Left lung (tissue), 10 donors: ENCODE measurements around the gene RERG. TPM values are rescaled to one million over a fixed set of nuclear protein-coding genes. Genes with fewer than 3 reads are reported as not detected.

Source experiments
- ATAC-seq: fragments of 200-7000 bp; cut with Tn5 transposase; one replicate; pipeline ENCODE4 v1.9.1; 2020; ENCODE audit warnings: moderate library complexity
- DNase-seq, 4 donors: peaks; one replicate each; pipeline ENCODE4 v3.0.0-alpha.2; 2013 to 2020
- H3K27ac ChIP-seq, 2 donors: fragments of 200-600 bp; sonication (generic) in 1 of 2; one replicate each; pipeline versions ENCODE4 v1.5.0 to v1.8.0; 2020 to 2021
- H3K27me3 ChIP-seq, 2 donors: fragments of 200-600 bp; sonication (generic) in 1 of 2; one replicate each; pipeline versions ENCODE4 v1.5.0 to v1.8.0; 2020 to 2021
- H3K36me3 ChIP-seq, 2 donors: fragments of 200-600 bp; sonication (generic) in 1 of 2; one replicate each; pipeline versions ENCODE4 v1.5.0 to v1.8.0; 2020 to 2021
- H3K4me1 ChIP-seq, 2 donors: fragments of 200-600 bp; one replicate each; pipeline ENCODE4 v1.8.0; 2021
- H3K4me3 ChIP-seq, 2 donors: fragments of 200-600 bp; sonication (generic) in 1 of 2; one replicate each; pipeline versions ENCODE4 v1.5.0 to v1.8.0; 2020 to 2021; ENCODE audit warnings: mild to moderate bottlenecking in 1 of 2
- H3K9me3 ChIP-seq, 2 donors: fragments of 200-600 bp; sonication (generic) in 1 of 2; one replicate each; pipeline versions ENCODE4 v1.5.0 to v1.8.0; 2020 to 2021
- intact Hi-C, 2 donors: fragments of 100-400 bp; cut with DNase I; formaldehyde crosslinking; loops; one replicate each; pipeline versions ENCODE4 v1.11.2 to v1.14.2; 2022
- polyA plus RNA-seq, 6 donors: library from polyadenylated mRNA; unstranded; fragments of 120-200 nt; gene quantifications; one replicate each; pipeline ENCODE4 v1.2.1, GENCODE V29; 2013; ENCODE audit not compliant: insufficient read length in 6 of 6
- total RNA-seq, 2 donors: library from RNA; stranded (reverse); fragmentation: NEBNext Ultra II Directional; extraction: Animal tissue kit (Norgen Biotek cat#: 25700); gene quantifications; one replicate each; pipeline ENCODE4 v1.2.1, GENCODE V29; 2021
- TF ChIP-seq, protein P1 (sequence below), 2 donors: fragments of 200-600 bp; sonication (generic) in 1 of 2; IDR thresholded peaks; one replicate each; pipeline versions ENCODE4 v1.5.0 to v1.8.0; 2021; ENCODE audit warnings: antibody characterized with exemption in 2 of 2
- donor health status: DM: no; HTN: yes; CAD: no.
- donor health status: DM: no; HTN: no; CAD: no.

The RERG gene
- total and polyA plus RNA-seq, 8 donors: 11.5 to 17.5 (median 14.4) TPM

DNA sequence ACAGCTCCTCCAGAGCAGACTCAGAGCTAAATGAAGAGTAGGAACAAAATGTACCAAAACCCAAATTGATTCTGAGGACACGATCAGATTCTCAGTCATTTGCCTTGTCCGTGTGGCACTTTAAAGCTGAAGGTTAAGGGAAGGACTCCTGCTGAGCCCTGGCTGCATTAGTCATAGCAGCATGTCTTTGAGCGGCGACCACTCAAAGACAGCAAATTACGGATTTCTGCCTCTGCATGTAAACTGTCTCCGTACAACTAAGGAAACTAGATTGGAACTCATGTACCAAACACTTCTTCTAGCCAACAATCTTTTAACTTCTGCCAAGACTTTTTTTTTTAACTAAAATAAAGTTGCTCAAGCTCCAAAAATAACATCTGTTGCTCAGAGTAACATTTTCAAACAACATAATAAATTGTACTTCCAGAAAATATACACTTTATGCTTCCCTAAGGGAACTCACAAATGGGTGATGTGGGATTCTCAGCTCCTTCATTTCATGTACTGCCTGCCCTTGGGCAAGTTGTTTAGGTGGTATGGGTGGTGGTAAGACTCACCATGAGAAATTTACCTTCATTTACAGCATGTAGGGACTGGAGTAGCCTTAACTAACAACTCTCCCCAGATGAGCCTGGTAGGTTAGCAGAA, 56.1 kb downstream of the RERG start:
- no peaks in the 10 kb centered on the region for H3K27me3 ChIP-seq
- no peak overlapping the region for H3K4me3 ChIP-seq
- H3K27ac ChIP-seq: peak overlapping the region; percentile 31 to 83
- TF ChIP-seq, protein P1, sequence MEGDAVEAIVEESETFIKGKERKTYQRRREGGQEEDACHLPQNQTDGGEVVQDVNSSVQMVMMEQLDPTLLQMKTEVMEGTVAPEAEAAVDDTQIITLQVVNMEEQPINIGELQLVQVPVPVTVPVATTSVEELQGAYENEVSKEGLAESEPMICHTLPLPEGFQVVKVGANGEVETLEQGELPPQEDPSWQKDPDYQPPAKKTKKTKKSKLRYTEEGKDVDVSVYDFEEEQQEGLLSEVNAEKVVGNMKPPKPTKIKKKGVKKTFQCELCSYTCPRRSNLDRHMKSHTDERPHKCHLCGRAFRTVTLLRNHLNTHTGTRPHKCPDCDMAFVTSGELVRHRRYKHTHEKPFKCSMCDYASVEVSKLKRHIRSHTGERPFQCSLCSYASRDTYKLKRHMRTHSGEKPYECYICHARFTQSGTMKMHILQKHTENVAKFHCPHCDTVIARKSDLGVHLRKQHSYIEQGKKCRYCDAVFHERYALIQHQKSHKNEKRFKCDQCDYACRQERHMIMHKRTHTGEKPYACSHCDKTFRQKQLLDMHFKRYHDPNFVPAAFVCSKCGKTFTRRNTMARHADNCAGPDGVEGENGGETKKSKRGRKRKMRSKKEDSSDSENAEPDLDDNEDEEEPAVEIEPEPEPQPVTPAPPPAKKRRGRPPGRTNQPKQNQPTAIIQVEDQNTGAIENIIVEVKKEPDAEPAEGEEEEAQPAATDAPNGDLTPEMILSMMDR (IDR thresholded peaks at IDR 0.05): no peak
- DNase-seq (peak in 2 of 4 donors; percentile 73 to 85), ATAC-seq (peak; percentile 72)
- no peaks in the 10 kb centered on the region for H3K9me3 ChIP-seq
- intact Hi-C loops: no loop called here
- no peaks in the 10 kb centered on the region for H3K36me3 ChIP-seq
- H3K4me1 ChIP-seq: peaks cover 0 to 9% of the 10 kb centered on the region in 2 donors

DNA sequence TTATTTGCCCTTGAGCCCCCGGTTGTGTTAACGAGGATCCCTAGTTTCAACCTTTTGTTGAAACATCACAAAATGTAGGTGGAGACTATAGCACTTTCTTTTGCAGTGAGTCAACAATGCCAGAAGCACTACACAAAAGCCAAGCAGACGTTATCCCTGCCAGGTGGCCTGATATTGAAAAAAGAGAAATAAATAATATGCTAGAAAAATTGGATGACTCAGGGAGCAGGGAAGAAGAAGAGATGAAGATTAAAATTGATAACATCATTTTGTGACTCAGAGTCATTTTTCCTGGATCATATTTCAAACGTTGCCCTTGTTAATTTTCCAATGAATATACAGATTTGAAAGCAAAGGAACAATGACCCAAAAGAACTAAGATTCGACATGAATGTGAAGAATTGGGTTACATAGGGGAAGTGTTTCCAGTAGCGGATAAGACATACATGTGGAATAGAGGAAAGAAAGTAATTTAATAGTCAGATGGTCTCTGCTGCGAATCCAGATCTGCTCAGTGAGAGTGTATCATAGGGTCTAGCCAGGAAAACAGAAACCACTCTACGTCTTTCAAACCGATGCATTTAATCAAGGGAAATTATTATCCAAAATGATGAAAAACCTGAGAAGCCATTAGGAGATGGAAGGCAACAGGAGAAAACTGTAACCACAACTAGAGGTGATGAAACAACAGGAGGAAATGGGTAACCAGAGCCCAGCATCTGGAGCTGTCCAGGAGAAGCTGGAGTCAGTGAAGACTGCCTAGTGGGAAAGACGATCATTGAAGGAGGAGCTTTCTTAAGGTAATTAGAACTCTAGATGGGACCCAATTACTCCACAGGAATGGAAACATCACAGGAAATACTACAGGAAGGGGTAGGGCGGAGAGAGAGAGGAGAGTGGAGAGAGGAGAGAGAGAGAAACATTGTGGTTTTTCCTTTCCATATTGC, 57.9 kb downstream of the RERG start:
- H3K4me3 ChIP-seq: no peak overlapping the region
- no peaks in the 10 kb centered on the region for H3K9me3 ChIP-seq
- H3K27ac ChIP-seq: peak overlapping the region in 1 of 2 donors; percentile 83
- no peaks in the 10 kb centered on the region for H3K27me3 ChIP-seq
- ATAC-seq (peak; percentile 22), DNase-seq (no peak)
- H3K4me1 ChIP-seq: peaks cover 0 to 9% of the 10 kb centered on the region in 2 donors
- intact Hi-C loops: no loop called here
- no peaks in the 10 kb centered on the region for H3K36me3 ChIP-seq
- TF ChIP-seq, protein P1 (IDR thresholded peaks at IDR 0.05): no peak

DNA sequence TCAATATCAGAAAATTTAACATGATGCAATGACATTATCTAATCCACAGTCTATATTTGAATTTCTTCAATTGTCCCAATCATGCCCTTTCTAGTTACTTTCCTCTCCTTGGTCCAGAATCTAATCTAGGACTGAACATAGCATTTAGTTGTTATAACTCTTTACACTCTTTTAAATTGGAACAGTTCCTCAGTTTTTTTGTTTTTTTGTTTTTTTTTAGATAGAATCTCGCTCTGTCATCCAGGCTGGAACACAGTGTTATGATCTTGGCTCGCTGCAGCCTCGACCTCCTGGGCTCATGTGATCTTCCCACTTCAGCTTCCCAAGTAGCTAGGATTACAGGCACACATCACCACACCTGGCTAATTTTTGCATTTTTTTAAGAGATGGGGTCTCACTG, 63.1 kb downstream of the RERG start:
- no peaks in the 10 kb centered on the region for H3K36me3 ChIP-seq
- no peak overlapping the region for H3K4me3 ChIP-seq
- no peak for DNase-seq
- H3K9me3 ChIP-seq: no peaks in the 10 kb centered on the region
- no peak for ATAC-seq
- TF ChIP-seq, protein P1 (IDR thresholded peaks at IDR 0.05): no peak
- intact Hi-C loops: no loop called here
- no peak overlapping the region for H3K27ac ChIP-seq
- H3K27me3 ChIP-seq: no peaks in the 10 kb centered on the region
- H3K4me1 ChIP-seq: peaks cover 0 to 2% of the 10 kb centered on the region in 2 donors

GRCh38 chr12:15157269-15157671, 63.9 kb downstream of the RERG start:
- Histone ChIP-seq H3K27me3 (no peaks in the 10 kb centered on the region), H3K4me3 (no peak overlapping the region), H3K27ac (peak overlapping the region in 1 of 2 donors; percentile 37), H3K36me3 (no peaks in the 10 kb centered on the region), H3K4me1 (peaks cover 0 to 2% of the 10 kb centered on the region in 2 donors), H3K9me3 (no peaks in the 10 kb centered on the region)
- DNase-seq: peak in 2 of 4 donors; percentile 77 to 84
- ATAC-seq: no peak
- TF ChIP-seq, protein P1 (IDR thresholded peaks at IDR 0.05): no peak
- intact Hi-C loops: no loop called here

GRCh38 chr12:15155271-15155670, 65.9 kb downstream of the RERG start:
- intact Hi-C loops: no loop called here
- no peaks in the 10 kb centered on the region for H3K9me3 ChIP-seq
- H3K4me1 ChIP-seq: peaks cover 0 to 2% of the 10 kb centered on the region in 2 donors
- H3K27ac ChIP-seq: no peak overlapping the region
- no peak overlapping the region for H3K4me3 ChIP-seq
- TF ChIP-seq, protein P1 (IDR thresholded peaks at IDR 0.05): no peak
- ATAC-seq (no peak), DNase-seq (no peak)
- H3K27me3 ChIP-seq: no peaks in the 10 kb centered on the region
- no peaks in the 10 kb centered on the region for H3K36me3 ChIP-seq
